ENCODE data around the gene MYLK. TPM values are rescaled to one million over a fixed set of nuclear protein-coding genes. Genes with fewer than 3 reads are reported as not detected.

The MYLK gene
- total RNA-seq, 1 donor from 2014 or later = 11.1 TPM

- Histone ChIP-seq H3K4me1 (peaks cover 5% of the 10 kb centered on the region), H3K9me3 (replicated peaks) (no peaks in the 10 kb centered on the region), H3K36me3 (no peaks in the 10 kb centered on the region), H3K27me3 (ENCODE audit: low read depth) (no peaks in the 10 kb centered on the region), H3K4me3 (no peak overlapping the region), H3K27ac (replicated peaks) (no peak overlapping the region)
- no peak for DNase-seq
- no peak for TF ChIP-seq CTCF (IDR thresholded peaks at IDR 0.05; ENCODE audit: borderline replicate concordance)
- intact Hi-C loops (cut with micrococcal nuclease) = no loop called here
These were observed 101.6 kb downstream of the MYLK start for GRCh38 chr3:123782488-123782887.

GRCh38 chr3:123781571-123782275 lies 102.4 kb downstream of the MYLK start:
- intact Hi-C loops (cut with micrococcal nuclease) = no loop called here
- no peaks in the 10 kb centered on the region for H3K36me3 ChIP-seq
- H3K4me1 ChIP-seq = peaks cover 5% of the 10 kb centered on the region
- no peak overlapping the region for H3K27ac ChIP-seq (replicated peaks)
- H3K4me3 ChIP-seq = no peak overlapping the region
- H3K27me3 ChIP-seq (ENCODE audit: low read depth) = no peaks in the 10 kb centered on the region
- no peak for DNase-seq
- no peaks in the 10 kb centered on the region for H3K9me3 ChIP-seq (replicated peaks)
- TF ChIP-seq CTCF (IDR thresholded peaks at IDR 0.05; ENCODE audit: borderline replicate concordance) = no peak

GRCh38 chr3:123781138-123781537 lies 103.0 kb downstream of the MYLK start:
- Histone ChIP-seq H3K9me3 (replicated peaks) (no peaks in the 10 kb centered on the region), H3K27me3 (ENCODE audit: low read depth) (no peaks in the 10 kb centered on the region), H3K36me3 (no peaks in the 10 kb centered on the region), H3K27ac (replicated peaks) (no peak overlapping the region), H3K4me1 (peaks cover 5% of the 10 kb centered on the region), H3K4me3 (no peak overlapping the region)
- intact Hi-C loops (cut with micrococcal nuclease) = no loop called here
- DNase-seq = no peak
- TF ChIP-seq CTCF (IDR thresholded peaks at IDR 0.05; ENCODE audit: borderline replicate concordance) = no peak

GRCh38 chr3:123780656-123781055 lies 103.5 kb downstream of the MYLK start:
- Histone ChIP-seq H3K4me1 (peaks cover 5% of the 10 kb centered on the region), H3K27me3 (ENCODE audit: low read depth) (no peaks in the 10 kb centered on the region), H3K36me3 (no peaks in the 10 kb centered on the region), H3K27ac (replicated peaks) (no peak overlapping the region), H3K4me3 (no peak overlapping the region), H3K9me3 (replicated peaks) (no peaks in the 10 kb centered on the region)
- no peak for TF ChIP-seq CTCF (IDR thresholded peaks at IDR 0.05; ENCODE audit: borderline replicate concordance)
- no peak for DNase-seq
- intact Hi-C loops (cut with micrococcal nuclease) = no loop called here

GRCh38 chr3:123779655-123780231 lies 104.4 kb downstream of the MYLK start:
- H3K4me1 ChIP-seq = peaks cover 5% of the 10 kb centered on the region

More at GRCh38 chr3:123779655-123780231, 104.4 kb downstream of the MYLK start:
- no peaks in the 10 kb centered on the region for H3K27me3 ChIP-seq (ENCODE audit: low read depth)
- TF ChIP-seq CTCF (IDR thresholded peaks at IDR 0.05; ENCODE audit: borderline replicate concordance) = no peak
- no peak for DNase-seq
- H3K36me3 ChIP-seq = no peaks in the 10 kb centered on the region
- H3K9me3 ChIP-seq (replicated peaks) = no peaks in the 10 kb centered on the region
- H3K27ac ChIP-seq (replicated peaks) = no peak overlapping the region
- intact Hi-C loops (cut with micrococcal nuclease) = no loop called here
- H3K4me3 ChIP-seq = no peak overlapping the region

Data from left ventricle myocardium inferior (tissue), 1 donor.